HuH-7 (cell line): ENCODE data around the gene SORD.
"Not testable (repeated sequence)": the region's sequence is repeated elsewhere in the genome, so short reads cannot be mapped to it uniquely, and the experiment has no call there.

Experiments used
- DNase-seq: peaks from one replicate; pipeline ENCODE4 v3.0.0; 2011; ENCODE audit warnings: low spot score

SORD gene

DNA sequence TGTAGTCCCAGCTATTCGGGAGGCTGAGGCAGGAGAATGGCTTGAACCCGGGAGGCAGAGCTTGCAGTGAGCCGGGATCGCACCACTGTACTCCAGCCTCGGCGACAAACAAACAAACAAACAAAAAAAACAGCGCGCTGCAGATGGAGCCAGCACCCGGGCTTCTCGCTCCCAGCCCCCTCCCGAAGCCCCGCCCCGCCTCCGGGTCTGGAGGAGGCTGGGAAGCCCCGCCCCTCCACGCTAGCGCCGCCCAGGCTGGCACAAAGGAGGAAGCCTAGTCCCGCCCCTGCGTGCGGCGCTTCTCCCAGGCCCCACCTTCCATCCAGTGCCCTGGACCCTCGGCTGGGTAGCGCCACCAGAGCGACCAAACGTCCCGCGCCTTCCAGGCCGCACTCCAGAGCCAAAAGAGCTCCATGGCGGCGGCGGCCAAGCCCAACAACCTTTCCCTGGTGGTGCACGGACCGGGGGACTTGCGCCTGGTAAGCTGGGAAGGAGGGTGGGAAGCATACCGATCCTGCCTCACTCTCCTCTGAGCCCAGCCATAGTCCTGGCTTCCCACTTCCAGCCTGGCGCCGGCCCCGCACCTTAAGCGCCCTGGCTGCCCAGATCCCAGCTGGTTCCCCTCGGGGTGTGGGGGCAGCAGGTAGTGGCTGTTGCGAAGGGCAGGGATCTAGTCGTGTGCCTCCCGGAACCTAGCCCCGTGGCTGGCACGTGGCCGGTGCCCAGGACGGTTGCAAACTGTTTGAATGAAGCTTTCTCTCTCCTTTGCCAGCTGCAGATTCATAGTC is at the start of gene SORD:
Gene SORD (plus strand): TSS at position 325 of the 788 bp plus-strand sequence. CDS start 89 bp downstream, at position 414.
- peak; percentile 97 for DNase-seq

DNA sequence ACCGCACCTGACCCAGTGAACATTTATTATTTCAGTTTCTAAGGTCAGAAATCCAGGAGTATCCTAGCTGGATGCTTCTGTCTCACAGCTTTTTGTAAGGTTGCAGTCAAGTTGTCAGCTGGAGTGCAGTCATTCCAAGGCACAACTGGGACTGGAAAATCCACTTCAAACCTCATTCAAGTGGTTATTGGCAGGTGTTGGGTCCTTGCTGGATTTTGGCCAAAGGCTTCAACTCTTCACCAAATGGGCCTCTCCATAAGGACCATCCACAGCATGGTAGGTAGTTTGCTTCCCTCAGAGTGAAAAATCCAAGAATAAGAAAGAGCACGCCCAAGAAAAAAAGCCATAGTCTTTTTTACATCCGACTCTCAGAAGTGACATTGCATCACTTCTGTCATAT is 46.8 kb upstream of the SORD start:
- not testable (repeated sequence) for DNase-seq

DNA sequence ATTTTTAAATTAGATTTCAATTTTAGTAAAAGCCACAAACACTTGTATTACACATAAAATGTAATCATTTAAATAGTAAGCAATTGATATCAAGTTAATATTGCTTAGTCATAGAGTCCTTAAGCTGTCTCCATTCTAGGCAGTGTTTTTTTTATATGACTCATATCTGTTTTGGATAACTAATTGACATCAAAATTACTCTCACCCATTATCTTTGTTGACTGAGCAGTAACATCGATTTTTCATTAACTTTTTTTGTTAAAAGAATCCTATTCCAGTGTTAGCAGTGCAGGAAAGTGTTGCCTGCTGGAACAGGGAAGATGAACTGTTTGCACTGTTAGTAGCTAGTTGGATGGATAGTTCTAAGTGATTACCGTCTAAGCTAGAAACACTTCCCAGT is 45.2 kb upstream of the SORD start:
- not testable (repeated sequence) for DNase-seq

DNA sequence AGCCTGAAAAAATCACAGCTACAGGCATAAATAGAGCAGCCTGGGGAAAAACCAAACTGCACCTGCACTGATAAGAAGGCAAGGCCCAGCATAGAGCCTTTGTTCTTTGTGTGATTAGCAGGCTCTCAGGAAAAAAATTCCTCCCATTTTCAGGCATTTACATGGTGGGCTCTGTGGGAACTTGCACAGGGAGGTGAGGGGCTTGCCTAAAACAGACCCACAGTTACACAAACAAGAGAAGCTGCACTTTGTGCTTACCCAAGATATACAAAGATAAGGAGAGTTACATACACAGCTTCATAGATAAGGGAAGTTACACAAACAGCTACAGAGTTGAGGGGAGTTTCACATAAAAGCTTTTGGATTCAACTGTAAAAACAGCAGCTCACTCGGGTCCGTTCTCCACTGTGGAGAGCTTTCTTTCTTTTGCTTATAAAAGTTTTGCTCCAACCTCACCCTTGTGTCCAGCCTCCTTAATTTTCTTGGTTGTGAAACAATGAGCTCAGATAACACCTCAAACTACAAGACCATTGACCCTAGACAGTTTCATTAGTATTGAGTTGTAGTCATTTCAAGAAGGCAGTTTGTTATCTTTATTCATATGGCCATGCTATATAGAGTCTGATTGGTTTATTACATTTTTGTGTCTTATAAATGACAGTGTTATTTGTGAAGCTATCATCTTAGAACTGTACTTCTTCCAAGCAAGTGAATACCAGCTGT is 43.2 kb upstream of the SORD start:
- peak; percentile 55 for DNase-seq

- not testable (repeated sequence) for DNase-seq
Measured at GRCh38 chr15:44984144-44984543, 38.9 kb upstream of the SORD start.

- DNase-seq, result not testable (repeated sequence)
Measured at GRCh38 chr15:44986346-44987055, 36.5 kb upstream of the SORD start.

DNA sequence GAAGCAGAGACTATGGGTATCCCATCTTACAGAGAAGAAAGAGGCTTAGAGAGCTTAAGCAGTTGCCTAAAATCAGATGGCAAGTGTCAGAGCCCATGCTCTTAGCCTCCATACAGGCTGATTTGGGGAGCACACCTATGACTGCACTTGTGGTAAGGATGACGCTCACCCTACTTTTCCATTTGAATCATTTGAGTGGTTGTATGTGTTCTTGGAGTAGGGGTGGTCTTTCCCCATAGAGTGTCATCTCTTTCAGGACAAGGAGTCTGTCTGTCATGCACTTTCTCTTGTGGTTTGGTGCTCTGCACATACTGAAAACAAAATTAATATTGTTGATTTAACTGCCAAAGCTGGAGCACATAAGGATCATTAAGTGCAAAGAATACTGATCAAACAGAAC is 35.3 kb upstream of the SORD start:
- DNase-seq, result not testable (repeated sequence)

DNA sequence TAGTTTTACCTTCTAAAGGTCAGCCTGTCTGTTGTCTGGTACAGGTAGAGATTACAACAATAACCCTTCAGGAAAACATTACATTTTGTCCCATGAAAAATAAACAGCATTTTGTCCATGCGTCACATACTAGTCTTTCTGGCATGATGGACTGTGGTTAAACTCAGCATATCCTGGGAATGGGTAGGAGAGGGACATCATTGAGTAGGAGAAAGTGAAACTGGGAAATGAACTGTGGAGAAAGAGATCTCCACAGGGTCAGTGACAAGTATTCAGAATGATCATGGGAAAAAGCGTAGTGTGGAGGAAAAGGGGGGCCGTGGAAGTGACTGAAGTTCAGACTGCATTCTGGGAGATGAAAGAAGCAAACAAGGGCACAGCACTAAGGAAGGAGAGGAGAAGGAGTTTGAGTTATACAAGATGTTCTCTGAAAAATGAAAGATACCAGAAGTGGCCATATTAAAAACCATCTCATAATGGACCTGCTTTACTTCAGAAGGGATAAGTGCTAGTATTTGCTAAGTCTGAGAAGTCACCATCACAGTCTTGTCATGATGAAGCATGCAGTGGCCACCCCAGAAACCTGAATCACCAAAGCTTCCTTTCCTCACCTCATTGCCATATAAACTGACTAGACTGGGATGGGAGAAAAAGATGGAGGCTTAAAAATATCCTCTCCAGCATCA is 34.7 kb upstream of the SORD start:
- not testable (repeated sequence) for DNase-seq

DNA sequence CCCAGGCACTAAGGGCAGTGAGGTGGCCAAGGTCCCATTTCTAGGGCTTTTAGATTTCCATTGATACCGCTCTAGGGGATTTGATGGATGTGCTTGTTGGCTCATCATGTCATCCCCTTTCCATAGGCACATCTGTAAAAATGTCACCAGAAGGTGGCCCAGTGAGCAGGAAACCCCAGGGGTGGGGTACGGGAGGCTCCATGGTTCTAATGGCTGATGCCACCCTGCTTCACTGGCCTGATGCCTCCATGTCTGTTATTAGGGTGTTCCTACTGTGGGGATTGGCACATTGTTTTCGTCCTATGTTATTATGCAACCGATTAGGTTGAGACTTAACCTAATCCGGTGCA is 34.1 kb upstream of the SORD start:
- DNase-seq, result not testable (repeated sequence)

DNA sequence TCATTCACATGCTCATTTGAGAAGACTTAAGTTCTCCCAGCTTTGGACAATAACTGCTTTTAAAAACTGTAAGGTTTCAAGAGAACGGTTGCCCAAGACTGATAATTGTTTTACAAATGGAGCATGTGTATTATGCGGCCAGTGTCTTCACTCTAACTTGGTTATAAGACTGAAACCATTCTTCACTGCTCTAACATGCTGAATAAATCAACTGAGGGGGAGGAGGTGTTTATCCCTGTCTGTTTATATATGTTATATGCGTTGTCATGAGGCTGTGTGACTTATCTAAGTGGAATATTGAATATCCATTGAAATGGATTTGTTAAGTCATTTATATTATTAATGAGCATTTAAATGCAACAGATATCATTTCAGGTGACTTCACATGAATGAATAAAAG is 25.4 kb upstream of the SORD start:
- not testable (repeated sequence) for DNase-seq

DNA sequence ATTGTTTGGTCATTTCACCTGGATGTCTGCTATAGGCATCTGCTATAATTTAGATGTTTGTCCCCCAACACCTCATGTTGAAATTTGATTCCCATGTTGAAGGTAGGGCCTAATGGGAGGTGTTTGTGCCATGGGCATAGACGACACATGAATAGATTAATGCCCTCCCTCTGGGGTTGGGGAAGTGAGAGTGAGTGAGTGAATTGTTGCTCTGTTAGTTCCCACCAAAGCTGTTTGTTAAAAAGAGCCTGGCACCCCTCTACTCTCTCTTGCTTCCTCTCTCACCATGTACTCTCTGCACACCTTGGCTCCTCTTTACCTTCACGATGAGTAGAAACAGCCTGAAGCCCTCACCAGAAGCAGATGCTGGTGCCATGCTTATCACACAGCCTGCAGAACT is 23.9 kb upstream of the SORD start:
- no peak for DNase-seq

GRCh38 chr15:45001180-45001579 is 21.8 kb upstream of the SORD start:
- not testable (repeated sequence) for DNase-seq

DNA sequence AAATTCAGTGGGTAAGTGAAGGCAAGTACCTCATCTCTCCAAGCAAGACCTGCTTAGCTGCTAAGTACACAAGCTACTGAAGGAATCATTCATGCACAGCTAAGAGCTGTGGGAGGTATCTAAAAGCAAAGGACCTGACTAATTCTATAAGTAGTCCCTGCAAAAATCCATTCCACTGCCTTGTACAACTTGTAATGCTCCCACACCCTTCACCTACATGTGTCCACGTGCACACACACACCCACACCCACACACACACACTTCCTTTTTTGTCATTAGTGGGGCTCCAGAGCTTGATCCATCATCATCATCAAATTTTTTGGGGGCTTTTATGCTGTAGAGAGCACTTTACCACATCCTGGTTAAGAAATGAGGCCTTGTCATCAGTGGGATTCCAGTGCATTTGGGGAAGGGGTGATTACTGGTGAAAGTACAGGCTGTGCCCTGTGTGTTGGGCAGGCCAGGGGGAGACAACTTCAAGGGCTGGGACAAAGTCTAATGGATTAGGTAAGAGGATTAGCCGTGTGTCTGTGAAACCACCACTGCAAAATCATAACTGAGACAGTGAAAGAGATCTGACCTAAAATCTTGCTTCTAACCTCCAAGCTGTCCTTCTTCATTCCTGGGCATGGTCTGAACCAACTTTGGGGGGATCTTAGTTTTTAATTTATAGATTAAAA is 19.1 kb upstream of the SORD start:
- DNase-seq, result not testable (repeated sequence)

DNA sequence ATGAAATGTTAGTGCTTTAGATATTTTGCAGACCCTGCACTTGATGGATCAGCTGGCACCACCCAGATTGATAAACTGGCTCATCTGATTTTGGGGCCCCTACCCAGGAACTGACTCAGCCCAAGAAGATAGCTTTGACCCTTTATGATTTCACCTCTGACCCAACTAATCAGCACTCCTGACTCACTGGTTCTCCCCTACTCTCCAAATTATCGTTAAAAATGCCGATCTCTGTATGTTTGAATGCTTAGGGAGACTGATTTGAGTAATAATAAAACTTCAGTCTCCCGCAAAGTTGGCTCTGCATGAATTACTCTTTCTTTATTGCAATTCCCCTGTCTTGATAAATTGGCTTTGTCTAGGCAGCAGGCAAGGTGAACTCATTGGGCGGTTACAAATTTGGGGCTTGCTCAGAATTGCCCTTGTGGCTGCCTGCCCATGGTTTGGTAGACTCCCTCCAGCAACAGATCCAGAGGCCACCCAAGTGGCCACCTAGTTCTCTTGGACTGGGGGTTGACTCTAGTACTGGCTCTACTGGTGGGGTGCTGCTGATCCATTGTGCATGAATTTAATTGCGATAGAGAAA is 18.3 kb upstream of the SORD start:
- not testable (repeated sequence) for DNase-seq

- DNase-seq, result no peak
Measured at GRCh38 chr15:45009046-45009445, 13.9 kb upstream of the SORD start.

GRCh38 chr15:45015114-45015513 is 7.9 kb upstream of the SORD start:
- not testable (repeated sequence) for DNase-seq

DNA sequence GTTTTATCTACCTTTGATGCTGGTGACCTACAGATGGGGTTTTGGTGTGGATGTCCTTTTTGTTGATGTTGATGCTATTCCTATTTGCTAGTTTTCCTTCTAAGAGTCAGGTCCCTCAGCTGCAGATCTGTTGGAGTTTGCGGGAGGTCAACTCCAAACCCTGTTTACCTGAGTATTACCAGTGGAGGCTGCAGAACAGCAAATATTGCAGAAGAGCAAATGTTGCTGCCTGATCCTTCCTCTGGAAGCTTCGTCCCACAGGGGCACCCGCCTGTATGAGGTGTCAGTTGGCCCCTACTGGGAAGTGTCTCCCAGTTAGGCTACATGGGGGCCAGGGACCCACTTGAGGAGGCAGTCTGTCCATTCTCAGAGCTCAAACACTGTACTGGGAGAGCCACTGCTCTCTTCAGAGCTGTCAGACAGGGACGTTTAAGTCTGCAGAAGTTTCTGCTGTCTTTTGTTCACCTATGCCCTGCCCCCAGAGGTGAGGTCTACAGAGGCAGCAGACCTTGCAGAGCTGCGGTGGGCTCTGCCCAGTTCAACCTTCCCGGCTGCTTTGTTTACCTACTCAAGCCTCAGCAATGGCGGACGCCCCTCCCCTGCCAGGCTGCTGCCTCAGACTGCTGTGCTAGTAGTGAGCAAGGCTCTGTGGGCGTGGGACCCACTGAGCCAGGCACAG is 2.6 kb upstream of the SORD start:
- not testable (repeated sequence) for DNase-seq

- not testable (repeated sequence) for DNase-seq
Measured at GRCh38 chr15:45020901-45021259, 2.1 kb upstream of the SORD start.

DNA sequence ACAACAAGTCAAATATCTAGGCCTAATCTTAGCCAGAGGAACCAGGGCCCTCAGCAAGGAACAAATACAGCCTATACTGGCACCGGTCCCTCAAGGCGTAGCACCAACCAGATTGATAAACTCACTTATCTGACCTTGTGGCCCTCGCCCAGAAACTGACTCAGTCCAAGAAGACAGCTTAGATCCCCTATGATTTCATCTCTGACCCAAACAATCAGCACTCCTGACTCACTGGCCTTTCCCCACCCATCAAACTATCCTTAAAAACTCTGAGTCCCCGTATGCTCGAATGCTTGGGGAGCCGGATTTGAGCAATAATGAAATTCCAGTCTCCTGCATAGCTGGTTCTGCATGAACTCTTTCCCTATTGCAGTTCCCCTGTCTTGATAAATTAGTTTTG is 1.6 kb upstream of the SORD start:
- no peak for DNase-seq

DNA sequence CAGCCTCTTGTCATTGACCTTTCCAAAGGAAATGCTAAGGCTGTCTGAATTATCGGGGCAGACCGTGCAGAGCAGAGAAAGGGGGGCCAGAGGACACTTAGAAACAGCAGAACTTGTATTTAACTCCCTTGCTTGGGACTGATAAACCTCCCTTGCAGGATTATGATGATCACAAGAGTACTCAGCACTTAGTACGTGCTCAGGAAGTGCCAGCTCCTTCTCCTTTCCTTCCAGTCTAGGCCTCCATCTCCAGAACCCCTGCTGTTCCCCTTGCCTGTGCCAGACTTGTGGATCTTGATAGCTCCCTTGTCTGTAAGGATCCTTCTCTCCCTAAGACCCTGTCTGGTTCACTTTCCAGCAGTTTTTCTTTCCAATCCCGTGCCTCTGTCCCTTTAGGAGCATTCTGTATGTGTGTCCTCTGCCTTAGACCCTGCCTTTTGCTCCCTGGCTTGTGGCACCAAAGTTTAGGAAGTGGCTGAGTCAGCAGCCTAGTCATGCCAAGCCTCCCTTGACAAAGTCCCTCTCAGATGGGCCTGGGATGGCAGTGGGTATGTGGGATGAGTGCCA is 747 bp downstream of the SORD start:
- DNase-seq, result no peak
